B cell (primary cell): ENCODE measurements around the gene HS6ST2. TPM values are rescaled to one million over a fixed set of nuclear protein-coding genes. Genes with fewer than 3 reads are reported as not detected.
"Not testable (repeated sequence)": the region's sequence is repeated elsewhere in the genome, so short reads cannot be mapped to it uniquely, and the experiment has no call there.

Experiments used
- ATAC-seq: fragments of 200-7000 bp; cut with Tn5 transposase; one replicate; pipeline ENCODE4 v1.10.0; 2021; ENCODE audit warnings: low read depth, mild to moderate bottlenecking, moderate number of reproducible peaks, moderate library complexity
- CTCF ChIA-PET: fragments of 350-600 bp; sonication (Branson Sonifier 250); formaldehyde crosslinking; loops from one replicate; lab custom pipeline; 2021; ENCODE audit warnings: antibody characterized with exemption, inconsistent platforms; lab: Charles Lee
- POLR2A ChIA-PET: fragments of 350-600 bp; sonication (Branson Sonifier 250); formaldehyde crosslinking; loops from one replicate; lab custom pipeline; 2021; ENCODE audit warnings: antibody characterized with exemption; lab: Charles Lee
- DNase-seq: peaks from one replicate; pipeline ENCODE4 v3.0.0; 2013
- H2AFZ ChIP-seq: 2 replicates; pipeline ENCODE4 v1.6.1; 2012; ENCODE audit warnings: mild to moderate bottlenecking, low read depth, low read length; ENCODE audit not compliant: insufficient read depth, poor library complexity, severe bottlenecking
- H3K27ac ChIP-seq, 2 donors: 1 replicate in 1 of 2; 2 replicates in 1 of 2; pipeline ENCODE4 v1.5.1; 2012 to 2013; ENCODE audit warnings: low read length in 2 of 2, mild to moderate bottlenecking in 2 of 2, moderate library complexity in 1 of 2
- H3K27me3 ChIP-seq, 4 experiments: fragments of 200-600 bp in 1 of 4; sonication (generic) in 1 of 4; replicated peaks in 1 of 4; 1 replicate in 2 of 4; 2 replicates in 2 of 4; pipeline versions ENCODE4 v1.6.1 to v1.7.0; 2013 to 2016; ENCODE audit warnings: low read length in 3 of 4, mild to moderate bottlenecking in 2 of 4, mixed read lengths in 1 of 4, moderate library complexity in 1 of 4; ENCODE audit not compliant: insufficient read depth in 4 of 4, control insufficient read depth in 3 of 4; ENCODE audit errors: control extremely low read depth in 1 of 4
- H3K36me3 ChIP-seq, 2 experiments: replicated peaks in 1 of 2; 1 replicate in 1 of 2; 2 replicates in 1 of 2; pipeline versions ENCODE4 v1.6.1 to v1.7.1; 2013; ENCODE audit warnings: low read length in 1 of 2; ENCODE audit not compliant: insufficient read depth in 2 of 2, control insufficient read depth in 1 of 2; ENCODE audit errors: control extremely low read depth in 1 of 2, extremely low read depth in 1 of 2
- H3K4me1 ChIP-seq, 2 donors: fragments of 200-600 bp in 1 of 2; sonication (generic) in 1 of 2; 1 replicate in 1 of 2; 2 replicates in 1 of 2; pipeline versions ENCODE4 v1.5.1 to v1.6.1; 2013 to 2017; ENCODE audit warnings: low read length in 2 of 2; ENCODE audit not compliant: control insufficient read depth in 2 of 2, insufficient read depth in 2 of 2
- H3K4me2 ChIP-seq: replicated peaks from 2 replicates; pipeline ENCODE3; 2012; ENCODE audit warnings: mild to moderate bottlenecking, low read depth, low read length; ENCODE audit not compliant: poor library complexity, severe bottlenecking
- H3K4me3 ChIP-seq, 5 experiments: fragments of 200-600 bp in 1 of 5; sonication (generic) in 1 of 5; 1 replicate in 3 of 5; 2 replicates in 2 of 5; pipeline versions ENCODE4 v1.5.1 to v1.7.0; 2011 to 2016; ENCODE audit warnings: low read length in 4 of 5, mild to moderate bottlenecking in 4 of 5, low read depth in 2 of 5, control low read depth in 1 of 5, moderate library complexity in 1 of 5; ENCODE audit not compliant: insufficient read depth in 1 of 5; ENCODE audit errors: control extremely low read depth in 1 of 5, extremely low read depth in 1 of 5
- H3K79me2 ChIP-seq: fragments of 200-600 bp; sonication (generic); one replicate; pipeline ENCODE4 v1.6.0; 2016; ENCODE audit warnings: low read length; ENCODE audit not compliant: control insufficient read depth, insufficient read depth
- H3K9ac ChIP-seq: fragments of 200-600 bp; sonication (generic); 2 replicates; pipeline ENCODE4 v1.6.1; 2017; ENCODE audit warnings: mild to moderate bottlenecking, low read length, moderate library complexity
- H3K9me3 ChIP-seq, 3 donors: one replicate each; pipeline versions ENCODE4 v1.6.1 to v1.7.1; 2013; ENCODE audit warnings: low read length in 2 of 3; ENCODE audit not compliant: control insufficient read depth in 2 of 3, insufficient read depth in 1 of 3; ENCODE audit errors: control extremely low read depth in 1 of 3
- H4K20me1 ChIP-seq: 2 replicates; pipeline ENCODE4 v1.6.0; 2012; ENCODE audit warnings: mild to moderate bottlenecking, low read length; ENCODE audit not compliant: insufficient read depth, control insufficient read depth, poor library complexity, severe bottlenecking
- H3K27ac Mint-ChIP-seq: one replicate; pipeline ENCODE4 v1.8.0; 2021; ENCODE audit warnings: mixed read lengths
- H3K27me3 Mint-ChIP-seq: one replicate; pipeline ENCODE4 v1.8.0; 2021; ENCODE audit warnings: mixed read lengths
- H3K4me1 Mint-ChIP-seq: one replicate; pipeline ENCODE4 v1.8.0; 2021; ENCODE audit warnings: mixed read lengths
- H3K4me3 Mint-ChIP-seq: one replicate; pipeline ENCODE4 v1.8.0; 2021; ENCODE audit warnings: mixed read lengths
- H3K9me3 Mint-ChIP-seq: one replicate; pipeline ENCODE4 v1.8.0; 2022; ENCODE audit warnings: mixed read lengths; ENCODE audit not compliant: insufficient read depth
- CTCF ChIP-seq: fragments of 200-600 bp; IDR thresholded peaks from one replicate; pipeline ENCODE4 v1.8.0; 2022; ENCODE audit warnings: antibody characterized with exemption, mild to moderate bottlenecking
- EZH2 ChIP-seq: IDR thresholded peaks from 2 replicates; pipeline ENCODE4 v1.6.1; 2012; ENCODE audit warnings: borderline replicate concordance, low read depth, mild to moderate bottlenecking, moderate library complexity, low read length; ENCODE audit not compliant: insufficient read depth, poor library complexity, severe bottlenecking
- WGBS: methylation state at CpG from one replicate; pipeline ENCODE4 v1.1.5; 2013; ENCODE audit warnings: missing lambda C conversion rate; ENCODE audit not compliant: insufficient coverage; 5-methylcytosine and 5-hydroxymethylcytosine counted together
- intact Hi-C: fragments of 100-400 bp; cut with micrococcal nuclease; formaldehyde crosslinking; loops from one replicate; pipeline ENCODE4 v1.10.0; 2022
- polyA plus RNA-seq: library from polyadenylated mRNA; depleted of rRNA; stranded (reverse); fragments of >200 nt; gene quantifications from 2 replicates; pipeline ENCODE4 v1.2.3, GENCODE V29; 2012
- total RNA-seq, 2 donors: library from RNA; stranded (reverse); fragments of 120-200 nt in 1 of 2; gene quantifications; 1 replicate in 1 of 2; 2 replicates in 1 of 2; pipeline versions ENCODE4 v1.2.3 to v1.2.4, GENCODE V29; 2013 to 2022

The HS6ST2 gene
- total and polyA plus RNA-seq, 2 donors (not counting 1 experiment from before 2014, with no cell fraction given) = not detected

GRCh38 chrX:132887569-132887968 lies 70.9 kb downstream of the HS6ST2 start:
- CTCF ChIA-PET = no interaction called here

GRCh38 chrX:132883358-132883915 lies 75.0 kb downstream of the HS6ST2 start:
- no peak for TF ChIP-seq CTCF

More at GRCh38 chrX:132887569-132887968, 70.9 kb downstream of the HS6ST2 start:
- H3K9me3 Mint-ChIP-seq = no peaks in the 10 kb centered on the region
- H3K4me1 ChIP-seq = no peaks in the 10 kb centered on the region
- TF ChIP-seq CTCF (no peak), EZH2 (no peak)
- H3K27me3 Mint-ChIP-seq = no peaks in the 10 kb centered on the region
- ATAC-seq (no peak), DNase-seq (no peak)
- no peak overlapping the region for H2AFZ ChIP-seq
- H3K9me3 ChIP-seq = no peaks in the 10 kb centered on the region
- no peaks in the 10 kb centered on the region for H3K27me3 ChIP-seq
- H4K20me1 ChIP-seq = no peaks in the 10 kb centered on the region
- intact Hi-C loops = no loop called here
- POLR2A ChIA-PET = no interaction called here
- H3K4me3 Mint-ChIP-seq = no peak overlapping the region
- no peak overlapping the region for H3K4me3 ChIP-seq
- no peak overlapping the region for H3K27ac Mint-ChIP-seq
- no peak overlapping the region for H3K27ac ChIP-seq
- no peaks in the 10 kb centered on the region for H3K36me3 ChIP-seq
- no peaks in the 10 kb centered on the region for H3K4me1 Mint-ChIP-seq
- no peak overlapping the region for H3K4me2 ChIP-seq
- no peaks in the 10 kb centered on the region for H3K79me2 ChIP-seq
- H3K9ac ChIP-seq = no peak overlapping the region

GRCh38 chrX:132880753-132881152 lies 77.7 kb downstream of the HS6ST2 start:
- H3K27me3 Mint-ChIP-seq, POLR2A ChIA-PET, CTCF ChIA-PET, H3K36me3 ChIP-seq, H3K27ac Mint-ChIP-seq, DNase-seq, H3K9me3 ChIP-seq, H3K4me3 Mint-ChIP-seq, H3K4me1 ChIP-seq, H4K20me1 ChIP-seq, H3K4me2 ChIP-seq, H2AFZ ChIP-seq, H3K4me1 Mint-ChIP-seq, H3K9ac ChIP-seq, H3K27ac ChIP-seq, ATAC-seq, H3K79me2 ChIP-seq, H3K9me3 Mint-ChIP-seq, H3K27me3 ChIP-seq, intact Hi-C loops, H3K4me3 ChIP-seq: not testable (repeated sequence)
- no CpG with 5 or more reads among the region's 2 CpGs for WGBS

More at GRCh38 chrX:132883358-132883915, 75.0 kb downstream of the HS6ST2 start:
- Histone ChIP-seq H3K4me1 (no peaks in the 10 kb centered on the region), H3K4me3 (no peak overlapping the region), H4K20me1 (no peaks in the 10 kb centered on the region), H3K9me3 (no peaks in the 10 kb centered on the region), H3K79me2 (no peaks in the 10 kb centered on the region), H3K4me2 (no peak overlapping the region), H3K27me3 (no peaks in the 10 kb centered on the region), H2AFZ (no peak overlapping the region), H3K27ac (no peak overlapping the region), H3K36me3 (no peaks in the 10 kb centered on the region), H3K9ac (no peak overlapping the region)
- Mint-ChIP-seq H3K4me3 (no peak overlapping the region), H3K4me1 (no peaks in the 10 kb centered on the region), H3K27ac (no peak overlapping the region), H3K27me3 (no peaks in the 10 kb centered on the region), H3K9me3 (no peaks in the 10 kb centered on the region)
- no peak for ATAC-seq
- ChIA-PET POLR2A (no interaction called here), CTCF (no interaction called here)
- intact Hi-C loops = no loop called here
- no peak for DNase-seq
- WGBS = 80% methylated on average over 1 of the region's 5 CpGs
